Mesodermal cell (in vitro differentiated cells): ENCODE results near the gene SH2D1B.

Experiments
- H3K27ac ChIP-seq: 2 replicates; pipeline ENCODE4 v1.7.0; 2013; ENCODE audit warnings: mild to moderate bottlenecking, low read depth, low read length, moderate library complexity; ENCODE audit not compliant: severe bottlenecking
- H3K36me3 ChIP-seq: 2 replicates; pipeline ENCODE4 v1.7.1; 2013; ENCODE audit warnings: mild to moderate bottlenecking, low read length, moderate library complexity; ENCODE audit not compliant: control insufficient read depth, insufficient read depth
- H3K4me1 ChIP-seq: one replicate; pipeline ENCODE4 v1.7.1; 2013; ENCODE audit warnings: mild to moderate bottlenecking, low read length; ENCODE audit not compliant: insufficient read depth, control insufficient read depth, poor library complexity, severe bottlenecking
- H3K4me3 ChIP-seq: 2 replicates; pipeline ENCODE4 v1.7.0; 2013; ENCODE audit warnings: low read length, control low read depth, mild to moderate bottlenecking; ENCODE audit not compliant: insufficient read depth, poor library complexity, severe bottlenecking; ENCODE audit errors: extremely low read depth
- H3K9me3 ChIP-seq: 2 replicates; pipeline ENCODE4 v1.7.1; 2013; ENCODE audit warnings: mild to moderate bottlenecking, low read length, moderate library complexity; ENCODE audit not compliant: control insufficient read depth
- WGBS, 2 experiments: methylation state at CpG; one replicate each; pipeline ENCODE4 v1.1.5; 2013; ENCODE audit warnings: missing lambda C conversion rate in 2 of 2; ENCODE audit not compliant: insufficient coverage in 2 of 2; 5-methylcytosine and 5-hydroxymethylcytosine counted together

Gene SH2D1B

DNA sequence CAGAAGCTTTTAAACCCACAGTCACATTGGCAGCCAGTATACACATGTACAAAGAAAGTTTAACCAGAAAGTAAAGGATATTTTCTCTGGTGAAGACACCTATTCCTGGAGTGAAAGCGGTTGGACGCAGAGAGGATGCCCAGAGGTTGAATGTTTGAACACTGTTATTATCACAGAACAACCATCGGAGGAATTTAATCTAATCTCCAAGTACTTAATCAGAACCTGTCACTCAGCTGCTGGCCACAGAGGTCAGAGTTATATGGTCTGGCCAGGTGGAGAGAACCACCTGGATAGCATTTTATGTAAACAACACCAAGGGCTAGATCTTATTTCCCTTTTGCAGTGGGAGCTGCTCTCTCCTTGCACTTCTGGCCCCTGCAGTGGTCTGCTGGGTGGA lies 64.7 kb downstream of the SH2D1B start:
- Histone ChIP-seq H3K4me1 (peaks cover 37% of the 10 kb centered on the region), H3K27ac (no peak overlapping the region), H3K36me3 (no peaks in the 10 kb centered on the region), H3K9me3 (no peaks in the 10 kb centered on the region), H3K4me3 (no peak overlapping the region)
- whole genome bisulfite sequencing, 2 experiments, result 0% methylated on average over 1 of the region's 3 CpGs; no CpG with 5 or more reads in 1 of the 2 experiments
